Gastroesophageal sphincter (tissue), 3 donors: ENCODE measurements around the gene CAPN10.

Experiments used
- CTCF ChIP-seq, 4 experiments: fragments of 200-600 bp in 2 of 4; fragments of 450-650 bp in 2 of 4; sonication (generic) in 1 of 4; IDR thresholded peaks; one replicate each; pipeline ENCODE4 v1.5.1; 2017 to 2019; ENCODE audit warnings: antibody characterized with exemption in 4 of 4, mild to moderate bottlenecking in 2 of 4, moderate library complexity in 2 of 4
- EP300 ChIP-seq: sonication (generic); formaldehyde crosslinking; IDR thresholded peaks from one replicate; pipeline ENCODE4 v1.6.1; 2017; ENCODE audit warnings: antibody characterized with exemption, mild to moderate bottlenecking
- POLR2A ChIP-seq, 2 donors: fragments of 450-650 bp; IDR thresholded peaks; one replicate each; pipeline ENCODE4 v1.6.1; 2017; ENCODE audit warnings: antibody characterized with exemption in 2 of 2, mild to moderate bottlenecking in 2 of 2, moderate library complexity in 1 of 2
- POLR2AphosphoS5 ChIP-seq: sonication (generic); formaldehyde crosslinking; IDR thresholded peaks from one replicate; pipeline ENCODE4 v1.6.1; 2017; ENCODE audit warnings: antibody characterized with exemption

- TF ChIP-seq POLR2A (IDR thresholded peaks at IDR 0.05) (no peak), CTCF (IDR thresholded peaks at IDR 0.05) (no peak), EP300 (no peak), POLR2AphosphoS5 (no peak)
These were observed 61.7 kb downstream of the CAPN10 start for GRCh38 chr2:240648155-240648649.
